ENCODE measurements around the gene TNFRSF12A.

DNA sequence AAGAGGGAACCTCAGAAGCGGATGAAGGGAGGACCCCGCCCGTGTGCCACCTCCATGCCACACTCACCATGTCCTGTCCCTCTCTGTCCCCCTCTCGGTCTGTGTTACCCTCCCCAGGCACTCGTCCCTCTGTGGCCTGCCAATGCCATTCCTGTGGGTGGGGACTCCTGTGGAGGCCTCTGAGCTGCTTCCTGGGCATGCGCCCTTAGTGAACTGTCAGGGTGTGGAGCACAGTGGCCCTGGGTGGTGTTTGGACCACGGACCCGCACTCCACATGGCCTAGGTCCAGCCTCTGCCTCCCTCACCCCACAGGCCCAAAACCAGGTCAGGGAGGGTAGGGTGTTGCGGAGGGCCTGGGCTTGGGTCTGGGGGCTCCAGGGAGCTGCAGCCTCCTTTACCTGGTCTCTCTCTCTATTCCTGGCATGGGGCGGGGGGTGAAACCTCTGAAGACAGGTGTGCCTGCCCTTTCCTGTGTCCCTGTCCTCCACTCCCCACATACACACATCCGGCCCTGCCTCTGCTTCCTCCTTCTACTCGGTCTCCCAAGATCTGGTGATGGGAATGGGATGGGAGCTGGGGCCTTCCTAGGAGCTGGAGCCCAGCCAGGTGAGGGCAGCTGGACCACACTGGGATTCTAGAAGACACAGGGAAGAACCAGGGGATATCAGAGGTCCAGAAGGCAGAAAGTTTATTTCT lies 28.5 kb upstream of the TNFRSF12A start:
- TF ChIP-seq, protein P1, sequence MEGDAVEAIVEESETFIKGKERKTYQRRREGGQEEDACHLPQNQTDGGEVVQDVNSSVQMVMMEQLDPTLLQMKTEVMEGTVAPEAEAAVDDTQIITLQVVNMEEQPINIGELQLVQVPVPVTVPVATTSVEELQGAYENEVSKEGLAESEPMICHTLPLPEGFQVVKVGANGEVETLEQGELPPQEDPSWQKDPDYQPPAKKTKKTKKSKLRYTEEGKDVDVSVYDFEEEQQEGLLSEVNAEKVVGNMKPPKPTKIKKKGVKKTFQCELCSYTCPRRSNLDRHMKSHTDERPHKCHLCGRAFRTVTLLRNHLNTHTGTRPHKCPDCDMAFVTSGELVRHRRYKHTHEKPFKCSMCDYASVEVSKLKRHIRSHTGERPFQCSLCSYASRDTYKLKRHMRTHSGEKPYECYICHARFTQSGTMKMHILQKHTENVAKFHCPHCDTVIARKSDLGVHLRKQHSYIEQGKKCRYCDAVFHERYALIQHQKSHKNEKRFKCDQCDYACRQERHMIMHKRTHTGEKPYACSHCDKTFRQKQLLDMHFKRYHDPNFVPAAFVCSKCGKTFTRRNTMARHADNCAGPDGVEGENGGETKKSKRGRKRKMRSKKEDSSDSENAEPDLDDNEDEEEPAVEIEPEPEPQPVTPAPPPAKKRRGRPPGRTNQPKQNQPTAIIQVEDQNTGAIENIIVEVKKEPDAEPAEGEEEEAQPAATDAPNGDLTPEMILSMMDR (conservative IDR thresholded peaks at IDR 0.05 in 1 of 2, IDR thresholded peaks at IDR 0.05 in 1 of 2; ENCODE audit: low read depth in 1 of 2, low read length in 2 of 2): no peak
- no peak for TF ChIP-seq EZH2 (IDR thresholded peaks at IDR 0.05; ENCODE audit: low read length, missing control alignments)
